ENCODE results near the gene PSMB2.
"Not testable (repeated sequence)": the region's sequence is repeated elsewhere in the genome, so short reads cannot be mapped to it uniquely, and the experiment has no call there.

The PSMB2 gene

DNA sequence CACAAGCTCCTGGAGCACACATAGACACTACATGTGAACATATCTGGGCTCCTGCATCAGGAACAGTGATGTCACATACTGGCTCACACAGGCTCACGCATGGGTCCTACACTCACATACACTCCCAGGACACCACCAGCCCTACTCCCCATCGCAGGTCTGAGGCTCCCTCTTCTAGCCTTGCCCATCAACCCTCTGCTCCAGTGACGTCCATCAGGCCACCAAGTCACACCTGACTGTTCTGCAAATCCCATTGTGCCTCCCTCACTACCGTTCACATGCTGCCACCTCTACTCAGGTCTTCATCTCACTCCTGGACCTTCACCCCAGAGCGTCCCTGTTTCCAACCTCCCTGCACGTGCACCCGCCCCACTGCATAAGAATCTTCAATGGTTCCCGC is 50.1 kb downstream of the PSMB2 start:
- DNase-seq = no peak

DNA sequence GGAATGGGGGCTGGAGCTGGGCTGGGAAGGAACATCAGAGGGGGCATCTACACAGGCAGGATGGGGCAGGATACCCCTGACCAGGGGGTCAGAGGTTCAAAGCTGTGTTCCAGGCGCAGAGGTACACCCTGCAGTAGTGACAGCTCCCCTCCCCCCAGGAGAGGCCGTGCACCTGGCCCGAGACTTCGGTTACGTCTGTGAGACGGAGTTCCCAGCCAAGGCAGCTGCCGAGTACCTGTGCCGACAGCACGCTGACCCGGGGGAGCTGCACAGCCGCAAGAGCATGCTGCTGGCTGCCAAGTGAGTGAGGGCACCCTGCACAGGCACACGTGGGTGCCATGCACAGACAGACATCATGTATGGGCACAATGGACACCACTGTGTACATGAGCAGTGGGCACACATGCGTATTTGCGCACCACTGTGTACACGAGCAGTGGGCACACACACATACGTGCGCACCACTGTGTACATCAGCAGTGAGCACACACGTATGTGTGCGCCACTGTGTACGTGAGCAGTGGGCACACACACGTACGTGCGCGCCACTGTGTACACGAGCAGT is 50.8 kb downstream of the PSMB2 start:
- DNase-seq = no peak

DNA sequence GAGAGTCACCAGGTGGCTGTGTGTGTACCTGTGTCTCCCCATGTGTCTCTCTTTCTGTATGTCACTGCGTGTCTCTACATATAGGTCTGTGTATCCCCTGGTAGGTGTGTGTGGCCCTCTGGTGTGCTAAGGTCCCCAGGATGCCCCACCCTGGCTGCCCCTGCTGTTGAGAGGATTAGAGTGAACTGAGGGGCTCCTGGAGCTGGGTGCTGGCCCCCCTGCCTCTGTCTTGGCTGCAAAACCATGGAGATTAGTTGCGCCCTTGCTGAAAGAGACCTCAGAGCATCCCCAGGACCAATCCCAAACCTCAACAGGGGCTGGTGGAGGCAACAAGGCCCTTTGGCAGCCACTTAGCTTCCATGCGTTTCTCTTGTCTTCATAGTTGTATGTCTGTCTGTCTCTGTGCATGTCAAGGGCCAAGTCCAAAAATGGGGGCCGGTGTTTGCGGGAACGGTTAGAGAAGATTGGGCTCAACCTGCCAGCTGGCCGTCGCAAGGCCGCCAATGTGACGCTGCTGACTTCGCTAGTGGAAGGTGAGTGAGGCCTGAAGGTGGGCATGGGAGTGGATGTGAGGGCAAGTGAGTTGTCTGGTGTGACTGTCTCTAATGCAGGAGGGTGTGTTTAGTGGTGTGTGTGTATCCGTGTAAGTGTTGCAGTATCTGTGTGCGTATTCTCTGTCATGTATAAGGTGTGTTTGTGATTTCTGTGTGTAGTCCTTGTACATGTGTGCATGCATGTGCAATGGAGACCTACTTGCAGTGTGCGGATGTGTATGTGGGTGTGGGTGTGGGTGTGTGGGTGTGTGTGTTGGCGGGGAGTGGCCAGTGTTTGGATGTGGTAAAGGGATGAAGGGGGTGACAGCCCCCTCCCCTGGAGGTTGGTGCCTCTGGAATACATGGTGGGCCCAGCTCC is 51.6 kb downstream of the PSMB2 start:
- DNase-seq = no peak

DNA sequence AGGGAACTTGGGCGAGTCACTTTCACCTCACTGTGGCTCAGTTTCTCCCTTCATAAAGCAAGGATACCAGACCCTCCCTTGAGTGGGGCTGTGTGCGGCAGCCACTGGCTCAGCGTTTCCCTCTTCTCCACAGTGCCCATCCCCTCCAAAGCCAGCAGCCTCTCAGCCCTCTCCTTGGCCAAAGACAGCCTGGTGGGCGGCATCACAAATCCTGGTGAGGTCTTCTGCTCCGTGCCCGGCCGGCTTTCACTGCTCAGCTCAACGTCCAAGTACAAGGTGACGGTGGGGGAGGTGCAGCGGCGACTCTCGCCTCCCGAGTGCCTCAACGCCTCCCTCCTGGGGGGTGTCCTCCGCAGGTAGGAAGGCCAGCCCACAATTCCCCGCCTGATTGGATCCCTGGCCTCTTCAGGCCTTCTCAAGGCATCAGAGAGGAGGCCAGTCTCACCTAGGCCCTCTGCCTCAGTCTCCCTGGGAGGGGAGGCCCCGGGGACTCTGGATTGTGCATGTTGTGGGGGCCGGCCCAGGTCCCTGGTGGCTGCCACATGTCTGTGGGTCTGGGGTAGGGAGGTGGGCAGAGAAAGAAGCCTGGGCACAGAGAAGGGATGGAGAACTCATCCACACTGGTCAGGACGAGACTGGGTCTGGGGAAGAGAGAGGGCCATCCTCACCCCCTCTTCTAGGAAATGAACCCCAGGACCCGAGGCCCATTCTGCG is 53.0 kb downstream of the PSMB2 start:
- DNase-seq = no peak

DNA sequence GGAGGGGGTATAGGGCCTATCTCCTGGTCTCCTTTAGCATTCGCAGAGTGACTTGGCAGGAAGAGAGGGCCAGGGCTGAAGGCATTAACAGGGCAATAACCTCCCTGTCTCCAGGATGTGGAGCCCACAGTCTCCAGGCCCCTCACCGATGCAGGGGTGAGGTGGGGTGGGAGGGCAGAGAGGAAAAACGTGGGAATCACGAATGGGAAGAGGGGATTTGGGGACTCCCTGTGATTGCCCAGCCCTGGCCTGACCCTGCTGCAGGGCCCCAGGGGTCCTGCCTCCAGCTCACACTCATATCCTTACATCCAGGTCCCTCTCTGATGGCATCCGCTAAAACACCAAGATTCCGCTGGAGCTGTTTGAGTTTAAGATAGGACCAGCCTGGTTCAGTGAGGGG is 53.6 kb downstream of the PSMB2 start:
- no peak for DNase-seq

DNA sequence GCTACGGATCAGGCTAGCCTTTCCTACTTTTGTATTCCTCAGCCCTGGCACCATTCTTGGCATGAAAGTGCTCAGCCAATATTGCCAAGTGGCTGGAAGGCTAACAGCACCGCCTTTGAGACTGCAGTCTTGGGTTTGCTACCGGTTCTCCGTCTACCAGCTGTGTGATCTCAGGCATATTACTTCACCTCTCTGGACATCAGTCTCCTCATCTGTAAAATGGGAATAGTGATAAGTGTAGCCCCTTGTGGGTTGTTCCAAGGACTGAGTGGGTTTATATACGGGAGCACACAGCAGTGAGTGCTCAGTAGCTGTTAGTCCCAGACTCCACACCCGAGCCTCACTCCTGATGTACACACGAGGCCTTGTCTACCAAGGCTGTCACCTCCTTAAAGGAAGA is 54.5 kb downstream of the PSMB2 start:
- no peak for DNase-seq

DNA sequence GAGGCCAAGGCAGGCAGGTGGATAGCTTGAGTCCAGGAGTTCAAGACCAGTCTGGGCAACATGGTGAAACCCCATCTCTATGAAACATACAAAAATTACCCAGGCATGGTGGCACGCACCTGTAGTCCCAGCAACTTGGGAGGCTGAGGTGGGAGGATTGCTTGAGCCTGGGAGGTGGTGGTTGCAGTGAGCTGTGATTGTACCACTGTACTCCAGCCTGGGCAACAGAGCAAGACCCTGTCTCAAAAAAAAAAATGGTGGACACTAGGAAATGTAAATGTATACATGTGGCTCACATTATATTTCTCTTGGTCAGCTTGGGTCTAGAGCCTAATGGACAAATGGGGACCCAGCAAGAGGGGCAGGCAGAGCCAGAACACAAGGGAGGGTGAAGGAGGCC is 55.5 kb downstream of the PSMB2 start:
- not testable (repeated sequence) for DNase-seq

DNA sequence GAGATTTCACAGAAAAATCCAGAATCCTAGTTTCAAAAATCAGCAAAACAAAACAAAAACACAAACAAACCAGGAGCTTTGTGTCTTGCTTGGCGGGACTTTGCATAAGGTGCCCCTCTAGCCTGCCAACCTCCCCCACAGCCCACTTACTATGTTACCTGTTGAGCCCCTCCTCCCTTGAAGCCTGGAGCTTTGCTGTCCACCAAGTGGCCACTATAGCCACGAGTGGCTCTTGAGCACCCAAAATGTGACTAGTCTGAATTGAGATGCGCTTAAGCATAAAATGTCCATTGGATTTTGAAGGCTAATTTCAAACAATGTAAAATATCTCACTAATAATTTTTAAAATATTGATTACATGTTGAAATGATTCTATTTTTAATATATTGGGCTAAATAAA is 56.0 kb downstream of the PSMB2 start:
- DNase-seq = no peak

DNA sequence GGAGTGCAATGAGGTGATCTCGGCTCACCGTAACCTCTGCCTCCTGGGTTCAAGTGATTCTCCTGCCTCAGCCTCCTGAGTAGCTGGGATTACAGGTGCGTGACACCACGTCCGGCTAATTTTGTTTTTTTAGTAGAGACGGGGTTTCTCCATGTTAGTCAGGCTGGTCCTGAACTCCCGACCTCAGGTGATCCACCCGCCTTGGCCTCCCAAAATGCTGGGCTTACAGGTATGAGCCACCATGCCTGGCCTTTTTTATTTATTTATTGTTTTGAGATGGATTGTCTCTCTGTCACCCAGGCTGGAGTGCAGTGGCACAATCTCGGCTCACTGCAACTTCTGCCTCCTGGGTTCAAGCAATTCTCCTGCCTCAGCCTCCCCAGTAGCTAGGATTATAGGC is 59.7 kb downstream of the PSMB2 start:
- DNase-seq = not testable (repeated sequence)

DNA sequence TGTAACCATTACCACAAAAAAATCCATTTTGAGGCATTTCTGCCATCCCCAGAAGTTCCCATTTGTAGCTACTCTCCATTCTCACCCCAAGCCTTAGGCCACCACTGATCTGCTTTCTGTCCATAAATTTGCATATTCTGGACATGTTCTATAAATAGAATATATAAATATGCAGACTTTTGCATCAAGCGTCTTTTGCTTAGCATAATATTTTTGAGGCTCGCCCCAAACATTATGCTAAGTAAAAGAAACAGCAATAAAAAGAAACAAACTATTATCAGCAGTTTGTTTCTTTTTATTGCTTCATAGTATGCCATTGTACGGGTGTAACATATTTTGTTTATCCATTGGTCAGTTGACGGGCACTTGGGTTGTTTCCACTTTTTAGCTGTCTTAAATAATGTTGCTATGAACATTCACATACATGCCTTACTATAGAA is 60.4 kb downstream of the PSMB2 start:
- DNase-seq = no peak

DNA sequence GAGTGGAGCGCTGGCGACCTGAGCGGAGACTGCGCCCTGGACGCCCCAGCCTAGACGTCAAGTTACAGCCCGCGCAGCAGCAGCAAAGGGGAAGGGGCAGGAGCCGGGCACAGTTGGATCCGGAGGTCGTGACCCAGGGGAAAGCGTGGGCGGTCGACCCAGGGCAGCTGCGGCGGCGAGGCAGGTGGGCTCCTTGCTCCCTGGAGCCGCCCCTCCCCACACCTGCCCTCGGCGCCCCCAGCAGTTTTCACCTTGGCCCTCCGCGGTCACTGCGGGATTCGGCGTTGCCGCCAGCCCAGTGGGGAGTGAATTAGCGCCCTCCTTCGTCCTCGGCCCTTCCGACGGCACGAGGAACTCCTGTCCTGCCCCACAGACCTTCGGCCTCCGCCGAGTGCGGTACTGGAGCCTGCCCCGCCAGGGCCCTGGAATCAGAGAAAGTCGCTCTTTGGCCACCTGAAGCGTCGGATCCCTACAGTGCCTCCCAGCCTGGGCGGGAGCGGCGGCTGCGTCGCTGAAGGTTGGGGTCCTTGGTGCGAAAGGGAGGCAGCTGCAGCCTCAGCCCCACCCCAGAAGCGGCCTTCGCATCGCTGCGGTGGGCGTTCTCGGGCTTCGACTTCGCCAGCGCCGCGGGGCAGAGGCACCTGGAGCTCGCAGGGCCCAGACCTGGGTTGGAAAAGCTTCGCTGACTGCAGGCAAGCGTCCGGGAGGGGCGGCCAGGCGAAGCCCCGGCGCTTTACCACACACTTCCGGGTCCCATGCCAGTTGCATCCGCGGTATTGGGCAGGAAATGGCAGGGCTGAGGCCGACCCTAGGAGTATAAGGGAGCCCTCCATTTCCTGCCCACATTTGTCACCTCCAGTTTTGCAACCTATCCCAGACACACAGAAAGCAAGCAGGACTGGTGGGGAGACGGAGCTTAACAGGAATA is 64.0 kb downstream of the PSMB2 start:
- peak; percentile 94 for DNase-seq

DNA sequence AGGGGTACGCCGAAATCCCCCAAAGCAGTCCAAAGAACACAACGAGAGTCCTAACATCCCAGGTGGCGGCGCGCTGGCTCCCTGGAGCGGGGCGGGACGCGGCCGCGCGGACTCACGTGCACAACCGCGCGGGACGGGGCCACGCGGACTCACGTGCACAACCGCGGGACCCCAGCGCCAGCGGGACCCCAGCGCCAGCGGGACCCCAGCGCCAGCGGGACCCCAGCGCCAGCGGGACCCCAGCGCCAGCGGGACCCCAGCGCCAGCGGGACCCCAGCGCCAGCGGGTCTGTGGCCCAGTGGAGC is 64.6 kb downstream of the PSMB2 start:
- not testable (repeated sequence) for DNase-seq

DNA sequence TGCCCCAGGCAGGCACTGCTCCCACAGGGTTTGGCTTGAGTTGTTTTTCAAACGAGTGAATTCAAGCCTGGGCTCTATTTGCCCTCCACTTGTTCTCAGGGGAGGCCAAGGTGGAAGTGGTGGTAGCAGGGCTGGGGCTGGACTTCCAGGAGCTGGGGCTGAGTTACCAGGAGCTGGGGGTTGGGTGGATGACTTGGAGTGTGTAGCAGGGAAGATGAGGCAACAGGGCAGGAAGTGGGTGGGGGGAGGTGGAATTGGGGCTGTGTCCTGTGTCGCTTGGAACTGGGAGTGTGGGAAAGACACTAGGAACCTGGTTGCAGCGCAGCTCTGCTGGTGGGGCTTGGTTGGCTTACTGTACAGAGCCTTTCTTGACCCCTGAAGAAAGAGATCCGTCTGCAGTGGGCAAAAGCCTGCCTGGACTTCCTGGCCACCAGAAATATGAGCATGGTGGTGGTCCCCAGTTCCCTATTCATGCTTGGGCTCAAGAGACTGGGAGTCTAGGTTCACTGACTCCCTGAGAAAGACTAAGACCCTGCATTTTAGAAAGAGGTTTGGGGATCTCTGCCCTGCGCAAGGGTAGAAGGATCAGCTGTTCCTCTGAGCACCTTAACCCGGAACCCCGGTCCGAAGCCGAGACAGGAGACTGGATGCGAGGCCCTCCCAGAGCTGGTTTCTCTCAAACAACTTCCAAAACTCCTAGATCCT is 65.1 kb downstream of the PSMB2 start:
- DNase-seq = peak; percentile 88

DNA sequence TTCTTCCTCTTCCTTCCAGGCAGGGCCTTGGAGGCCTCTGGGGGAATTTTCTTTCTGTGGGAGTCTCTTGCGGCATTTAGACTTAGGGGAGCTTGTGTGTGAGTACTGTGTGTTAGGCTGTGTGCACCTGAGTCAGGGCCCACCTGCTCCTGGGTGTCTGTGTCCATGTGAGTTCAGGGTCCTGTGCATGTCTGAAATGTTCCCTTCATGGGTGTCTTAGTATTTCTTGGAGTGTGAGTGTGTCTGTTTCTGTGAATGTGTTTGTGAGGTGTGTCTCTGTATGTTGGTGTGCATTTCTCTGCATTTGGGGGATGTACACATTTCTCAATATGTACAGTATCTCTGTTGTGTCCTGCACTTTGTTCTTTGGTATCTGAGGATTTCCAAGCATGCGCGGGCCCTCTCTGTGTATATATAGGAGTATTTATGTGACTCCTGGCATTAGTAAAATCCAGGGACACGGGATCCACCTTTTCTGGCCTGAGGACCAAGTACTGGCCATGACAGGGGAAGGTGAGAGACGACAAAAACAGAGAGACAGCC is 65.8 kb downstream of the PSMB2 start:
- DNase-seq = no peak

DNA sequence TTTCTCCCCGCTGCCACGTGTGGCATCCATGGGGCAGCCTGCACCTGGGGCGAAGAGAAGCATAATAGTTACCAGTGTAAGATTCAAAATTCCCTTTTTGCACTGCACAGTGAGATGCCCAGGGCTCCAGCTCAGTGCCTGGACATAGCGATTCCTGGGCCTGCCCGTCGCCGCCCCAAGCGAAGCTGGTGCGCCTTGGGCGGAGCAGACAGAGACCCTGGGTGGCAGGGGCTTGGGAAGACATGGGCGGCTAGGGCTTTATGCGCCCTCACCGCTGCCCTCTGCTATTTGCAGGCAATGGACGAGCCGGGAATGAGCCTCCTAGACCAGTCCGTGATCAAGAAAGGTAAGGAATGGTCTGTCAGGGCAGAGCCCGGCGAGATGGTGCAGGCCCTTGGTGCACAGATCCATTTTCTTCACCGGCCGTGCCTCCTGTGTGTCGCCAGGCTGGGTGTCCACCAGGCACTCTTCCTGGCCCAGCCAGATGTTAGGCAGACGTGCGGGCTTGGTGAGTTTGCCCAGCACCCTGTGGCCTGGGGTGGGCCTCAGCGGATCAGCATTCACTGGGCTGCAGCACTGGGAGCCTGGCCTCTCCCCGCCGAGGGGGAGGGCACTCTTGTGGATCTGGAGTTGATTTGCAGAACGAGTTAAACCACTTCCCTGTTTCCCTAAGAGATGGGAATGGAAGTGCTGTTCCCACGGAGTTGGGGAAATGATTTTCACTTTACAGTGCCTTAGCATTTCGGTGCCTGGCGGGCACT is 66.5 kb downstream of the PSMB2 start:
- no peak for DNase-seq

DNA sequence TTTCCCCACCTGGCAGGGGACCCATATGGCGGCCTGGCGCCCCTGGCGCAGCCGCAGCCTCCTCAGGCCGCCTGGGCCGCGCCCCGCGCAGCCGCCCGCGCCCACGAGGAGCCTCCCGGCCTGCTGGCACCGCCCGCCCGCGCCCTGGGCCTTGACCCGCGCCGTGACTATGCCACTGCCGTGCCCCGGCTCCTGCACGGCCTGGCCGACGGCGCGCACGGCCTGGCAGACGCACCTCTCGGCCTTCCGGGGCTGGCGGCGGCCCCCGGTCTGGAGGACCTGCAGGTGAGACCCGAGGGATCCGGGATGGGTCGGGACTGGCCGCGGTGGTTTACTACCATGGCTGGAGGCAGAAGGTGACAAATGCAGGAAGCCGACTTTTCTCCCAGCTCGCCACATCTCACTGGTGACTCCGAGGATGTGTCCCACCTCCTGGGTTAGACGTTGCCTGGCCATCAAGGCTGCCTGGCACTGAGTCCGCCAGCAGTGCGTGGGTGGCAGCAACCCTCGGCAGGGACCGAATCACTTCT is 67.1 kb downstream of the PSMB2 start:
- no peak for DNase-seq

DNA sequence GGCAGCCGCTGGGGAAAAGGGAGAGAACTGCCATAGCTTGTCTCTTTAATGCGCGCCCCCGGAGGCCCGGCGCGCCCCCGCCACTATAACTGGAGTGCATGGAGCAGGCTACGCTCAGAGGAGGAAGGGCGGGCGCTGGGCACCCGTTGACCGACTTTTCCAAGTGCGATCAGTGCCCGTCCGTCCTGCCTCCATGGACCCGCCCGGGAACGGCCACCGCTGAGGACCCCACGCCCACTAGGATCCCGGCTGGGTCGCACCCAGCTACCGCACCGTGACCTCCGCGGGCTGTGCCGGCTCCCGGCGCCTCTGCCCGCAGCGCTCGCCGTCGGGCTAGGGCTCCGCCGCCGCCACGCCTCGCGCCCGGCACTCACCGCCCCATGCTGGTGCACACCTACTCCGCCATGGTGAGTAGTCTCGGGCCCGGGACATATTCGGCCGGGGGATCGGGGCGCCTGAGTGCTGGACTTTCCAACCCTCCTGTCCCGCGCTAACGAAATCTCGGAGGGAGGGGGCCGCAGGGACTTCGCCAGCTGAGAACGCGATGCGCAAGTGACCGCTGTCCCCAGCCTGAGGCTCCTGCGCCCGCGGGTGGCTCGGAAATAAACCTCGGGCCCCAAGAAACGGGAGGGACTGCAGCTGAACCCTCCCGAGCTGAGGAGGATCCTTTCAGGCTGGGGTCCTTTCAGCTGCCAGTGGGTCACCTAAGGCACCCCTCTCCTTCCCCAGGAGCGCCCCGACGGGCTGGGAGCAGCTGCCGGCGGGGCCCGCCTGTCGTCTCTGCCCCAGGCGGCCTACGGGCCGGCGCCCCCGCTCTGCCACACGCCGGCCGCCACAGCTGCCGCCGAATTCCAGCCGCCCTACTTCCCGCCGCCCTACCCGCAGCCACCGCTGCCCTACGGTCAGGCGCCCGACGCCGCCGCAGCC is 67.9 kb downstream of the PSMB2 start, which contains the start of gene TFAP2E:
TSS of gene TFAP2E (plus strand) at position 117 of the 927 bp plus-strand sequence. CDS start at position 381, 264 bp downstream.
- DNase-seq = no peak

DNA sequence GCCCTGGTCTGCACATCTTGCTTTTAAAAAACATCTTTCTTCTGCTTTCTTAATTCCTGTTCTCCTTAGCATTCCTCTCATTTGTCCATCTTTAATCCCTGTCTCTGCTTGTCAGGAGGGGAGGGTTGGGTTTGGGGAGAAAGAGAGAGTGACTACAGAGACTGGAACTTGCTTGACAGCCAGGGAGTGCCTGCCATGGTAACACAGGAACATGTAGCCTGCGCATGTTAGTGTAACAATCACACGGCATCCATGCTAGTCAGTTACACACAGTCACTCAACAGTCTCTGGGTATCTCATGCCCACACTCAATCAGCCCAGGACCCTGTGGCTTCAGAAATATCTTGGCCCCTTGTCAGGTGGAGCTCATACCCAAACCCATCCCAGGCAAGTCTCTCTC is 69.0 kb downstream of the PSMB2 start:
- DNase-seq = no peak

DNA sequence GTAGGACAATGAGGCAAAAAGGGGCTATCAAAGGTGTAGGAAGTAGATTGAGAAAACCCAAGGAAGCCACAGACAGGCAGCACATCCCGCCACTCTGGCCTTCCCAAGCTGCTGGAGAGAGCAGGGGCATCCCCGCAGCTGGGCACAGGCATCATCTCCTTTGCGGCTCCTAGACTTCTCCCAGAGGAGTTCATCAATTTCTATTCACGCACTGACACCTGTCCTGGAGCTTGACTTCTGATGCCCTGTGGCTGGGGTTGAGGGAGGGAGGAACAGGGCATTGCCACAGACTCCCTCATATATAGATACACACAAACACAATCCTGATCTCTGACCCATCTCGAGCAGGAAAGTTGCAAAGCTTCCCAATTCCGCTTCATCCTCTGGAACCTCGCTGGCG is 70.1 kb downstream of the PSMB2 start:
- DNase-seq = no peak

Data from GF-D8 (cell line).